Liver (tissue), 9 donors: Measurements from ENCODE around the gene RFNG. TPM values are rescaled to one million over a fixed set of nuclear protein-coding genes. Genes with fewer than 3 reads are reported as not detected.

Experiments used
- DNase-seq: peaks from one replicate; pipeline ENCODE4 v3.0.0-alpha.2; 2017; ENCODE audit warnings: low spot score
- H3K27ac ChIP-seq, 2 donors: one replicate each; pipeline ENCODE4 v1.7.0; 2013; ENCODE audit warnings: inconsistent platforms in 2 of 2, low read length in 2 of 2, control low read depth in 1 of 2, low read depth in 1 of 2, mild to moderate bottlenecking in 1 of 2
- H3K27me3 ChIP-seq, 4 donors: one replicate each; pipeline versions ENCODE4 v1.6.1 to v1.7.0; 2013; ENCODE audit warnings: low read length in 3 of 4, inconsistent platforms in 1 of 4, mild to moderate bottlenecking in 1 of 4, moderate library complexity in 1 of 4; ENCODE audit not compliant: control insufficient read depth in 4 of 4, insufficient read depth in 4 of 4
- H3K36me3 ChIP-seq, 4 donors: one replicate each; pipeline versions ENCODE4 v1.6.1 to v1.7.0; 2013; ENCODE audit warnings: low read length in 3 of 4, mild to moderate bottlenecking in 3 of 4, low read depth in 1 of 4, moderate library complexity in 1 of 4; ENCODE audit not compliant: control insufficient read depth in 4 of 4, insufficient read depth in 3 of 4
- H3K4me1 ChIP-seq, 4 donors: one replicate each; pipeline versions ENCODE4 v1.6.1 to v1.7.0; 2013; ENCODE audit warnings: low read length in 3 of 4, mild to moderate bottlenecking in 3 of 4, moderate library complexity in 1 of 4; ENCODE audit not compliant: control insufficient read depth in 4 of 4, insufficient read depth in 4 of 4
- H3K4me3 ChIP-seq, 3 donors: one replicate each; pipeline versions ENCODE4 v1.6.1 to v1.7.0; 2013; ENCODE audit warnings: low read length in 3 of 3, control low read depth in 1 of 3, low read depth in 1 of 3, mild to moderate bottlenecking in 1 of 3
- H3K9ac ChIP-seq, 2 donors: one replicate each; pipeline ENCODE4 v1.7.0; 2013; ENCODE audit warnings: low read length in 2 of 2, mild to moderate bottlenecking in 2 of 2, moderate library complexity in 2 of 2, control low read depth in 1 of 2, low read depth in 1 of 2
- H3K9me3 ChIP-seq, 4 donors: one replicate each; pipeline versions ENCODE4 v1.6.1 to v1.7.0; 2013; ENCODE audit warnings: low read length in 3 of 4; ENCODE audit not compliant: control insufficient read depth in 4 of 4
- ATF3 ChIP-seq: IDR thresholded peaks from 2 replicates; pipeline ENCODE4 v1.6.1; 2016; ENCODE audit warnings: antibody characterized with exemption
- CTCF ChIP-seq: fragments of 150-350 bp; IDR thresholded peaks from 2 replicates; pipeline ENCODE4 v1.5.1; 2017; ENCODE audit warnings: improper control_type of control experiment, low read depth, low read length; ENCODE audit not compliant: missing input control
- EGR1 ChIP-seq, 2 donors: IDR thresholded peaks; 2 replicates each; pipeline ENCODE4 v1.6.1; 2016 to 2018; ENCODE audit warnings: antibody characterized with exemption in 2 of 2, low read depth in 2 of 2
- FOXA1 ChIP-seq: IDR thresholded peaks from 2 replicates; pipeline ENCODE4 v1.6.1; 2016; ENCODE audit warnings: antibody characterized with exemption
- FOXA2 ChIP-seq: IDR thresholded peaks from 2 replicates; pipeline ENCODE4 v1.6.1; 2016; ENCODE audit warnings: antibody characterized with exemption
- GABPA ChIP-seq, 2 donors: IDR thresholded peaks in 1 of 2; conservative IDR thresholded peaks in 1 of 2; 2 replicates each; pipeline ENCODE4 v1.6.1; 2016; ENCODE audit warnings: antibody characterized with exemption in 2 of 2, mild to moderate bottlenecking in 1 of 2, moderate library complexity in 1 of 2
- HNF4A ChIP-seq, 2 donors: conservative IDR thresholded peaks; 2 replicates each; pipeline ENCODE4 v1.6.1; 2016; ENCODE audit warnings: antibody characterized with exemption in 2 of 2, mild to moderate bottlenecking in 2 of 2
- HNF4G ChIP-seq: IDR thresholded peaks from 2 replicates; pipeline ENCODE4 v1.6.1; 2016; ENCODE audit warnings: antibody characterized with exemption
- JUND ChIP-seq, 2 donors: IDR thresholded peaks; 2 replicates each; pipeline ENCODE4 v1.6.1; 2016; ENCODE audit warnings: antibody characterized with exemption in 2 of 2
- MAX ChIP-seq: IDR thresholded peaks from 2 replicates; pipeline ENCODE4 v1.6.1; 2016; ENCODE audit warnings: antibody characterized with exemption
- NR2F2 ChIP-seq: IDR thresholded peaks from 2 replicates; pipeline ENCODE4 v1.6.1; 2016; ENCODE audit warnings: antibody characterized with exemption
- RAD21 ChIP-seq, 2 donors: IDR thresholded peaks; 2 replicates each; pipeline ENCODE4 v1.6.1; 2016; ENCODE audit warnings: antibody characterized with exemption in 2 of 2, mild to moderate bottlenecking in 2 of 2
- REST ChIP-seq: IDR thresholded peaks from 2 replicates; pipeline ENCODE4 v1.6.1; 2016; ENCODE audit warnings: antibody characterized with exemption, mild to moderate bottlenecking
- RXRA ChIP-seq, 2 donors: IDR thresholded peaks; 2 replicates each; pipeline ENCODE4 v1.6.1; 2017 to 2018; ENCODE audit warnings: antibody characterized with exemption in 2 of 2, mild to moderate bottlenecking in 1 of 2
- SP1 ChIP-seq: IDR thresholded peaks from 2 replicates; pipeline ENCODE4 v1.6.1; 2018; ENCODE audit warnings: antibody characterized with exemption, mild to moderate bottlenecking
- TAF1 ChIP-seq: conservative IDR thresholded peaks from 2 replicates; pipeline ENCODE4 v1.6.1; 2016; ENCODE audit warnings: antibody characterized with exemption, mild to moderate bottlenecking
- YY1 ChIP-seq: IDR thresholded peaks from 2 replicates; pipeline ENCODE4 v1.6.1; 2016; ENCODE audit warnings: antibody characterized with exemption, mild to moderate bottlenecking
- ZBTB33 ChIP-seq: IDR thresholded peaks from 2 replicates; pipeline ENCODE4 v1.6.1; 2016; ENCODE audit warnings: antibody characterized with exemption
- WGBS: extraction: QIAGEN DNeasy Blood & Tissue Kit; methylation state at CpG from one replicate; pipeline ENCODE4 v1.1.7; 2013; 5-methylcytosine and 5-hydroxymethylcytosine counted together
- polyA plus RNA-seq, 2 donors: library from polyadenylated mRNA; stranded (reverse) in 1 of 2; unstranded in 1 of 2; fragments of 200-250 nt in 1 of 2; fragments of >200 nt in 1 of 2; fragmentation: Nextera tagmentation in 1 of 2; extraction: Ambion mirVana in 1 of 2; gene quantifications; one replicate each; pipeline versions ENCODE4 v1.2.1 to v1.2.3, GENCODE V29; 2013 to 2015
- total RNA-seq, 2 donors: library from RNA; depleted of rRNA; stranded (reverse); fragments of >200 nt; gene quantifications; one replicate each; pipeline ENCODE4 v1.2.3, GENCODE V29; 2014
- donor health status: healthy.
- donor health status: healthy.
- donor health status: healthy.
- donor health status: healthy.
- donor health status: healthy.

The RFNG gene
- total and polyA plus RNA-seq, 4 donors = 15.0 to 36.0 (median 23.4) TPM

GRCh38 chr17:82025401-82026107 is 26.1 kb downstream of the RFNG start (continued):
- TF ChIP-seq RXRA (IDR thresholded peaks at IDR 0.05) (no peak), RAD21 (IDR thresholded peaks at IDR 0.05) (no peak), NR2F2 (no peak), TAF1 (no peak), HNF4G (no peak), MAX (no peak)

- Histone ChIP-seq H3K27me3 (no peaks in the 10 kb centered on the region), H3K4me3 (no peak overlapping the region), H3K4me1 (peaks cover 18 to 70% (median 51%) of the 10 kb centered on the region in 4 donors), H3K36me3 (no peaks in the 10 kb centered on the region), H3K9ac (no peak overlapping the region), H3K9me3 (no peaks in the 10 kb centered on the region), H3K27ac (no peak overlapping the region)
- 97% methylated on average over 17 of the region's 17 CpGs for WGBS
- DNase-seq = no peak
- TF ChIP-seq JUND (IDR thresholded peaks at IDR 0.05) = no peak
- no peak for TF ChIP-seq EGR1 (IDR thresholded peaks at IDR 0.05; ENCODE audit: low read depth in 2 of 2)
- no peak for TF ChIP-seq ATF3
- no peak for TF ChIP-seq GABPA (IDR thresholded peaks at IDR 0.05 in 1 of 2, conservative IDR thresholded peaks at IDR 0.05 in 1 of 2)
- no peak for TF ChIP-seq FOXA1
- no peak for TF ChIP-seq YY1
- no peak for TF ChIP-seq SP1
- no peak for TF ChIP-seq CTCF
- no peak for TF ChIP-seq ZBTB33
- TF ChIP-seq MAX = no peak
- no peak for TF ChIP-seq REST
- TF ChIP-seq NR2F2 = no peak
- no peak for TF ChIP-seq TAF1
- no peak for TF ChIP-seq RAD21 (IDR thresholded peaks at IDR 0.05)
- no peak for TF ChIP-seq HNF4G
- no peak for TF ChIP-seq HNF4A (conservative IDR thresholded peaks at IDR 0.05)
- no peak for TF ChIP-seq FOXA2
- no peak for TF ChIP-seq RXRA (IDR thresholded peaks at IDR 0.05)
Observed at GRCh38 chr17:82024859-82025258, 26.8 kb downstream of the RFNG start.
